Ovary (tissue), 9 donors: ENCODE results near the gene APOA4. TPM values are rescaled to one million over a fixed set of nuclear protein-coding genes. Genes with fewer than 3 reads are reported as not detected.

ENCODE experiments used
- DNase-seq, 5 donors: peaks; one replicate each; pipeline ENCODE4 v3.0.0-alpha.2; 2019 to 2020
- H3K27ac ChIP-seq, 2 donors: fragments of 200-600 bp; one replicate each; pipeline versions ENCODE4 v1.5.1 to v1.8.0; 2019 to 2022
- H3K27me3 ChIP-seq: fragments of 200-600 bp; one replicate; pipeline ENCODE4 v1.8.0; 2022
- H3K36me3 ChIP-seq: fragments of 200-600 bp; sonication (generic); one replicate; pipeline ENCODE4 v1.5.1; 2019
- H3K4me1 ChIP-seq: one replicate; pipeline ENCODE4 v1.8.1; 2013; ENCODE audit warnings: mild to moderate bottlenecking, moderate library complexity; ENCODE audit not compliant: insufficient read depth
- H3K4me3 ChIP-seq: fragments of 200-600 bp; sonication (generic); one replicate; pipeline ENCODE4 v1.5.1; 2017
- H3K9me3 ChIP-seq, 2 donors: fragments of 200-600 bp in 1 of 2; sonication (generic) in 1 of 2; one replicate each; pipeline versions ENCODE4 v1.5.1 to v1.8.1; 2013 to 2019; ENCODE audit warnings: mild to moderate bottlenecking in 1 of 2, moderate library complexity in 1 of 2
- EP300 ChIP-seq: sonication (generic); formaldehyde crosslinking; IDR thresholded peaks from one replicate; pipeline ENCODE4 v1.6.1; 2017; ENCODE audit warnings: antibody characterized with exemption
- POLR2A ChIP-seq: fragments of 450-650 bp; IDR thresholded peaks from one replicate; pipeline ENCODE4 v1.6.1; 2017; ENCODE audit warnings: antibody characterized with exemption, mild to moderate bottlenecking, moderate library complexity
- WGBS, 3 donors: extraction: QIAGEN DNeasy Blood & Tissue Kit in 1 of 3; methylation state at CpG; one replicate each; pipeline versions ENCODE4 v1.1.5 to v1.1.7; 2013 to 2017; 5-methylcytosine and 5-hydroxymethylcytosine counted together
- intact Hi-C, 4 donors: fragments of 100-400 bp; cut with DNase I; formaldehyde crosslinking; loops; one replicate each; pipeline versions ENCODE4 v1.11.0 to v1.15.1; 2022 to 2023
- polyA plus RNA-seq, 2 donors: library from polyadenylated mRNA; stranded (reverse); fragments of 200-250 nt in 1 of 2; fragments of 350-450 nt in 1 of 2; fragmentation: Illumina TruSeq in 1 of 2; extraction: RNeasy Lipid Tissue Mini Kit (QIAGEN cat#74804) in 1 of 2; gene quantifications; one replicate each; pipeline ENCODE4 v1.2.3, GENCODE V29; 2013 to 2014
- total RNA-seq, 7 donors: library from RNA; depleted of rRNA in 2 of 7; stranded (reverse); fragments of >200 nt in 2 of 7; fragmentation: NEBNext Ultra II Directional in 3 of 7; extraction: Animal tissue kit (Norgen Biotek cat#: 25700) in 3 of 7; gene quantifications; one replicate each; pipeline versions ENCODE4 v1.1.0 to v1.2.4, GENCODE V29; 2016 to 2023
- TF ChIP-seq, protein P1 (sequence below), 3 donors: fragments of 450-650 bp in 2 of 3; fragments of 200-600 bp in 1 of 3; IDR thresholded peaks; one replicate each; pipeline versions ENCODE4 v1.5.1 to v1.8.0; 2016 to 2022; ENCODE audit warnings: antibody characterized with exemption in 3 of 3, mild to moderate bottlenecking in 1 of 3
- donor health status: DM: no; HTN: no; CAD: no; lungs with moderate emphysema.
- donor health status: DM: no; HTN: no; CAD: no.
- donor health status: Bipolar disorder and iron deficiency.
- donor health status: DM: yes; HTN: yes; CAD: no.
- donor health status: DM: no; HTN: no; CAD: no.
- donor health status: DM: yes; HTN: yes; CAD: no.

APOA4 gene
- total and polyA plus RNA-seq, 9 donors: 0.19 to 41.7 TPM; not detected in 7

DNA sequence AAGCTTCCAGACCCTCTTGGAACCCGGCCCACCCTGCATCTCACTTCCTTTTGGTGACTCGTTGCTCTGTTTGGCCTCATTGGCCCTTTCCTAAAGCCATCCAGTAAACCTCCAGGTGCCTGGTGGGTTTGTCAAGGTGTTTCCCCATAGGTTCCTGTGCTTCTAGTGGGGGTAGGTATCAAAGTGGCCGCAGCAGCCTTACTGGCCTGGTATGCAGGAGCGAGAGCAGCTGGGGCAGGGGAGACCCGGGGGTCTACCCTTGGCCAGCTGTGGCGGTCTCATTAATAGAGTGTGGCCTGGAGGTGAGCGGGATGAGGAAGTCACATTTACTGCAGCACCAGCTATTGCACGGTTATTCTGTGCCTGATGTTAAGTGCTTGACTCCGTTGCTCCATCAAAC is 4.1 kb downstream of the APOA4 start:
- no peaks in the 10 kb centered on the region for H3K9me3 ChIP-seq
- intact Hi-C loops: no loop called here
- no peaks in the 10 kb centered on the region for H3K36me3 ChIP-seq
- no peak overlapping the region for H3K4me3 ChIP-seq
- DNase-seq: no peak
- H3K27ac ChIP-seq: no peak overlapping the region
- TF ChIP-seq POLR2A: no peak
- TF ChIP-seq, protein P1, sequence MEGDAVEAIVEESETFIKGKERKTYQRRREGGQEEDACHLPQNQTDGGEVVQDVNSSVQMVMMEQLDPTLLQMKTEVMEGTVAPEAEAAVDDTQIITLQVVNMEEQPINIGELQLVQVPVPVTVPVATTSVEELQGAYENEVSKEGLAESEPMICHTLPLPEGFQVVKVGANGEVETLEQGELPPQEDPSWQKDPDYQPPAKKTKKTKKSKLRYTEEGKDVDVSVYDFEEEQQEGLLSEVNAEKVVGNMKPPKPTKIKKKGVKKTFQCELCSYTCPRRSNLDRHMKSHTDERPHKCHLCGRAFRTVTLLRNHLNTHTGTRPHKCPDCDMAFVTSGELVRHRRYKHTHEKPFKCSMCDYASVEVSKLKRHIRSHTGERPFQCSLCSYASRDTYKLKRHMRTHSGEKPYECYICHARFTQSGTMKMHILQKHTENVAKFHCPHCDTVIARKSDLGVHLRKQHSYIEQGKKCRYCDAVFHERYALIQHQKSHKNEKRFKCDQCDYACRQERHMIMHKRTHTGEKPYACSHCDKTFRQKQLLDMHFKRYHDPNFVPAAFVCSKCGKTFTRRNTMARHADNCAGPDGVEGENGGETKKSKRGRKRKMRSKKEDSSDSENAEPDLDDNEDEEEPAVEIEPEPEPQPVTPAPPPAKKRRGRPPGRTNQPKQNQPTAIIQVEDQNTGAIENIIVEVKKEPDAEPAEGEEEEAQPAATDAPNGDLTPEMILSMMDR (IDR thresholded peaks at IDR 0.05): no peak
- TF ChIP-seq EP300: no peak
- no peaks in the 10 kb centered on the region for H3K27me3 ChIP-seq
- H3K4me1 ChIP-seq: no peaks in the 10 kb centered on the region
- 87 to 93% (median 92%) methylated on average over 9 of the region's 9 CpGs for WGBS, 3 donors

DNA sequence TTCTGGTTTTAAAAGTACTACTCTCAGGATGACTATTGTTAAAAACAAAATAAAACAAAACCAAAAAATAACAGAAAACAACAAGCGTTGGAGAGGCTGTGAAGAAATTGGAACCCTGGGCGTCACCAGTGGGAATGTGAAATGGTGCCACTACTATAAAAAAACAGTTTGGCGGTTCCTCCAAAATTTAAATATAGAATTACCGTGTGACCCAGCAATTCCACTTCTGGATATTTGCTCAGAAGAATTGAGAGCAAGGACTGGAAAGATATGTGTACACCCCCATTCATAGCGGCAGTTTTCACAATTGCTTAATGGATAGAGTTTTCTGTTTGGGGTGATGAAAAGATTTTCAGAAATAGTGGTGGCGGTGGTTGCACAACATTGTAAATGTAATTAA is 8.6 kb downstream of the APOA4 start:
- intact Hi-C loops: no loop called here
- no peaks in the 10 kb centered on the region for H3K27me3 ChIP-seq

DNA sequence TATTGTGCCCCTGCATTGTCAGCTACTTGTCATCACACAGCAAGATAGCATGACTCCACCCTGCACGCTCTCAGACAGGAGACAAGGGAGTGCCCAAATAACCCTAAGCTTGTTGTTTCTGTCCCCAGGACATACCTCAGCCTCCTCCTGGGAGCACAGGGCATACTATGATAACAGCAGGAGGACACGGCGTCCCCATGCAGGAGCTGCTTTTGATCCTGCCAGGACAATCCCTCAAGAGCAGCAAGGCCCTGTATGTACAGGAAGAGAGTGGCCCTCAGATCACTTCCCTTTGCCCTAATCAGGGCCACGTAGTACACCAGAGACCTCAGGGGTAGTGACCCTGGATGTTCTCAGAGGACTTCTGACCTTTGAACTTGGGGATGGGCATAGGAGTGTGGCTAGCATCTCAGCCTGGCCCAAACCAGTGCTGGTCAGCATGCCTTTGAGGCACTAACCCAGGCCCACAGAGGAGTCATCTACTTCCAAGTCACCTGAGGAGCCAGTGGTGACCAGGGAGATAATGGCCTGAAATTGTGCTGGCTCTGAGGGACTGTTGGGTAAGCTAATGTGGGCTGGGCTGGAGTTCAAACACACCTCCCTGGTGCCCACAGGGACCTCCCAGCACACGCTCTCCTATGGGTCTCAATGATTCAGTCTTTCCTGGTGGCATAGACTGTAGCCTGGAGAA is 9.2 kb downstream of the APOA4 start:
- Histone ChIP-seq H3K9me3 (no peaks in the 10 kb centered on the region), H3K27me3 (no peaks in the 10 kb centered on the region), H3K27ac (no peak overlapping the region), H3K4me1 (no peaks in the 10 kb centered on the region), H3K4me3 (no peak overlapping the region), H3K36me3 (no peaks in the 10 kb centered on the region)
- no peak for DNase-seq
- 79 to 90% (median 82%) methylated on average over 5 of the region's 5 CpGs for WGBS, 3 donors
- TF ChIP-seq, protein P1 (IDR thresholded peaks at IDR 0.05): no peak
- no peak for TF ChIP-seq POLR2A
- no peak for TF ChIP-seq EP300
- intact Hi-C loops: no loop called here

More for the DNA sequence above, 8.6 kb downstream of the APOA4 start:
- Histone ChIP-seq H3K36me3 (no peaks in the 10 kb centered on the region), H3K4me1 (no peaks in the 10 kb centered on the region), H3K27ac (no peak overlapping the region), H3K9me3 (no peaks in the 10 kb centered on the region), H3K4me3 (no peak overlapping the region)
- no peak for DNase-seq
- WGBS, 3 donors: 70 to 83% (median 79%) methylated on average over 6 of the region's 6 CpGs
- TF ChIP-seq, protein P1 (IDR thresholded peaks at IDR 0.05): no peak
- TF ChIP-seq POLR2A (no peak), EP300 (no peak)

DNA sequence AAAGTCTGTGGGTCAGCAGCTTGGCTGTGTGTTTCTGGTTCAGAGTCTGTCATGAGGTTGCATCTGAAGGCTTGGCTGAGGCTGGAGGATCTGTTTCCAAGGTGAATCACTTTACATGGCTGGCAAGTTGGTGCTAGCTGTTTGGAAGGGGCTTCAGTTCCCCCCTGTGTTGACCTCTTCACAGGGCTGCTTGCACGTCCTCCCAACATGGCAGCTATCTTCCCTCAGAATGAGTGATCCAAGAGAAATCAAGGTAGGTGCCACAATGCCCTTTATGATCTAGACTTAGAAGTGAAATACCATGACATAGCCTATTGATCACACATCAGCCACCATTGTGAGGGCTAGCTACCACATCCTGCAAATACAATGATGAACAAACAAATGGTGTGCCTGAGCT is 9.9 kb downstream of the APOA4 start:
- Histone ChIP-seq H3K36me3 (no peaks in the 10 kb centered on the region), H3K4me3 (no peak overlapping the region), H3K27ac (no peak overlapping the region), H3K4me1 (no peaks in the 10 kb centered on the region), H3K9me3 (no peaks in the 10 kb centered on the region), H3K27me3 (no peaks in the 10 kb centered on the region)
- no peak for TF ChIP-seq POLR2A
- no peak for TF ChIP-seq EP300
- TF ChIP-seq, protein P1 (IDR thresholded peaks at IDR 0.05): no peak
- intact Hi-C loops: no loop called here
- 94 to 100% (median 95%) methylated on average over 1 of the region's 1 CpG for WGBS, 3 donors
- DNase-seq: no peak
